Vagina (tissue), 2 donors: Measurements from ENCODE around the gene ERO1A. TPM values are rescaled to one million over a fixed set of nuclear protein-coding genes. Genes with fewer than 3 reads are reported as not detected.

ENCODE experiments used
- DNase-seq, 2 donors: peaks; one replicate each; pipeline ENCODE4 v3.0.0-alpha.2; 2017; ENCODE audit errors: extremely low spot score in 2 of 2
- H3K27ac ChIP-seq: fragments of 200-600 bp; sonication (generic); one replicate; pipeline ENCODE4 v1.5.1; 2019
- H3K27me3 ChIP-seq: fragments of 200-600 bp; sonication (generic); one replicate; pipeline ENCODE4 v1.5.1; 2019
- H3K36me3 ChIP-seq, 2 donors: fragments of 200-600 bp; sonication (generic); one replicate each; pipeline ENCODE4 v1.5.1; 2017 to 2019
- H3K4me1 ChIP-seq: fragments of 200-600 bp; sonication (generic); one replicate; pipeline ENCODE4 v1.5.1; 2019
- H3K4me3 ChIP-seq, 2 donors: fragments of 200-600 bp; sonication (generic); 1 replicate in 1 of 2; 2 replicates in 1 of 2; pipeline ENCODE4 v1.5.1; 2016 to 2019
- H3K9me3 ChIP-seq: fragments of 200-600 bp; sonication (generic); one replicate; pipeline ENCODE4 v1.5.1; 2019
- CTCF ChIP-seq, 3 experiments: fragments of 450-650 bp in 2 of 3; fragments of 200-600 bp in 1 of 3; sonication (generic) in 1 of 3; IDR thresholded peaks; one replicate each; pipeline ENCODE4 v1.5.1; 2017 to 2019; ENCODE audit warnings: antibody characterized with exemption in 3 of 3, mild to moderate bottlenecking in 2 of 3, moderate library complexity in 2 of 3
- POLR2A ChIP-seq, 2 donors: fragments of 450-650 bp; IDR thresholded peaks; one replicate each; pipeline ENCODE4 v1.6.1; 2017; ENCODE audit warnings: antibody characterized with exemption in 2 of 2, mild to moderate bottlenecking in 2 of 2, moderate library complexity in 2 of 2
- POLR2AphosphoS5 ChIP-seq, 2 donors: sonication (generic); formaldehyde crosslinking; IDR thresholded peaks; one replicate each; pipeline ENCODE4 v1.9.0; 2017; ENCODE audit warnings: antibody characterized with exemption in 2 of 2, mild to moderate bottlenecking in 2 of 2, low read depth in 1 of 2; ENCODE audit not compliant: insufficient read depth in 1 of 2
- intact Hi-C: fragments of 100-400 bp; cut with DNase I; formaldehyde crosslinking; loops from one replicate; pipeline ENCODE4 v1.15.1; 2023
- total RNA-seq: library from RNA; depleted of rRNA; stranded (reverse); fragments of >200 nt; gene quantifications from one replicate; pipeline ENCODE4 v1.2.3, GENCODE V29; 2016

ERO1A gene
- total RNA-seq, 1 donor from 2014 or later: 50.6 TPM

- no peak for DNase-seq
- no peak for TF ChIP-seq POLR2AphosphoS5 (IDR thresholded peaks at IDR 0.05; ENCODE audit: insufficient read depth in 1 of 2, low read depth in 1 of 2)
- TF ChIP-seq CTCF (IDR thresholded peaks at IDR 0.05): no peak
- TF ChIP-seq POLR2A (IDR thresholded peaks at IDR 0.05): no peak
- intact Hi-C loops: no loop called here
- Histone ChIP-seq H3K4me3 (no peak overlapping the region), H3K4me1 (no peaks in the 10 kb centered on the region), H3K27ac (no peak overlapping the region), H3K36me3 (peaks cover 0 to 30% of the 10 kb centered on the region in 2 donors), H3K9me3 (no peaks in the 10 kb centered on the region), H3K27me3 (no peaks in the 10 kb centered on the region)
Measured at GRCh38 chr14:52663850-52664249, 31.5 kb downstream of the ERO1A start.

GRCh38 chr14:52661314-52661713 is 34.0 kb downstream of the ERO1A start:
- peaks cover 0 to 30% of the 10 kb centered on the region in 2 donors for H3K36me3 ChIP-seq
- TF ChIP-seq CTCF (IDR thresholded peaks at IDR 0.05) (no peak), POLR2A (IDR thresholded peaks at IDR 0.05) (no peak), POLR2AphosphoS5 (IDR thresholded peaks at IDR 0.05; ENCODE audit: insufficient read depth in 1 of 2, low read depth in 1 of 2) (no peak)

GRCh38 chr14:52660832-52661231 is 34.5 kb downstream of the ERO1A start:
- TF ChIP-seq POLR2AphosphoS5 (IDR thresholded peaks at IDR 0.05; ENCODE audit: insufficient read depth in 1 of 2, low read depth in 1 of 2): no peak
- TF ChIP-seq POLR2A (IDR thresholded peaks at IDR 0.05): no peak
- TF ChIP-seq CTCF (IDR thresholded peaks at IDR 0.05): no peak
- H3K27ac ChIP-seq: no peak overlapping the region
- intact Hi-C loops: no loop called here
- no peaks in the 10 kb centered on the region for H3K4me1 ChIP-seq
- no peak for DNase-seq
- no peaks in the 10 kb centered on the region for H3K9me3 ChIP-seq
- H3K27me3 ChIP-seq: no peaks in the 10 kb centered on the region
- no peak overlapping the region for H3K4me3 ChIP-seq
- H3K36me3 ChIP-seq: peaks cover 0 to 28% of the 10 kb centered on the region in 2 donors

More at GRCh38 chr14:52661314-52661713, 34.0 kb downstream of the ERO1A start:
- Histone ChIP-seq H3K4me3 (no peak overlapping the region), H3K4me1 (no peaks in the 10 kb centered on the region), H3K27ac (no peak overlapping the region), H3K9me3 (no peaks in the 10 kb centered on the region), H3K27me3 (no peaks in the 10 kb centered on the region)
- DNase-seq: no peak
- intact Hi-C loops: no loop called here

- Histone ChIP-seq H3K9me3 (no peaks in the 10 kb centered on the region), H3K4me1 (no peaks in the 10 kb centered on the region), H3K4me3 (no peak overlapping the region), H3K27ac (no peak overlapping the region), H3K36me3 (peaks cover 0 to 31% of the 10 kb centered on the region in 2 donors), H3K27me3 (no peaks in the 10 kb centered on the region)
- TF ChIP-seq POLR2A (IDR thresholded peaks at IDR 0.05) (no peak), CTCF (IDR thresholded peaks at IDR 0.05) (no peak), POLR2AphosphoS5 (IDR thresholded peaks at IDR 0.05; ENCODE audit: insufficient read depth in 1 of 2, low read depth in 1 of 2) (no peak)
- intact Hi-C loops: no loop called here
- no peak for DNase-seq
Measured at GRCh38 chr14:52660325-52660724, 35.0 kb downstream of the ERO1A start.

- no peak for TF ChIP-seq POLR2AphosphoS5 (IDR thresholded peaks at IDR 0.05; ENCODE audit: insufficient read depth in 1 of 2, low read depth in 1 of 2)
- TF ChIP-seq POLR2A (IDR thresholded peaks at IDR 0.05): no peak
- no peak for TF ChIP-seq CTCF (IDR thresholded peaks at IDR 0.05)
- Histone ChIP-seq H3K27ac (no peak overlapping the region), H3K9me3 (no peaks in the 10 kb centered on the region), H3K27me3 (no peaks in the 10 kb centered on the region), H3K36me3 (peaks cover 0 to 30% of the 10 kb centered on the region in 2 donors), H3K4me1 (no peaks in the 10 kb centered on the region), H3K4me3 (no peak overlapping the region)
- intact Hi-C loops: no loop called here
- DNase-seq: no peak
Measured at GRCh38 chr14:52656905-52657304, 38.5 kb downstream of the ERO1A start.
